Measurements from ENCODE around the gene UVRAG. TPM values are rescaled to one million over a fixed set of nuclear protein-coding genes. Genes with fewer than 3 reads are reported as not detected.
"Not testable (repeated sequence)": the region's sequence is repeated elsewhere in the genome, so short reads cannot be mapped to it uniquely, and the experiment has no call there.

The UVRAG gene
- total and polyA plus RNA-seq, 8 donors: 4.7 to 55.5 (median 20.5) TPM

DNA sequence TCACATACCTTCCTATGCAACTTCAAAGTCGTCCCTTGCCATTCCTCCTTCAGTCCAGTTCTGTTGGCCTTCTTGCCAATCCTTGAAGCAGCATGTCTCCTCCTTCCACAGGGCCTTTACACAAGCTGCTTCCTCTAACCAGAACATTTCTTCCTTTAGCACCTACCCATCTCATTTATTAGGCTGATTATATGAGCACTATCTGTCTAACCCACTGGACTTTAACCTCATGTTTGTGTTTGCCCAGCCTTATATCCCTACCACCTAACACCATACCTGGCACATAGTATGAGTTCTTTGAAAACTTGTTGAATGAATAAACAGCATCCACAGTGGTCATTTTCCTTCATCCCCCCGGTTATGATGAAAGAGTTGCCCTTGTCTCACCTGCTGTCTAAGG is 236.9 kb downstream of the UVRAG start:
- Histone ChIP-seq H3K4me3 (no peak overlapping the region), H3K27ac (no peak overlapping the region), H3K36me3 (peaks cover 0 to 6% (median 0%) of the 10 kb centered on the region in 4 donors), H3K9me3 (no peaks in the 10 kb centered on the region), H3K27me3 (no peaks in the 10 kb centered on the region), H3K4me1 (no peaks in the 10 kb centered on the region)
- intact Hi-C loops (cut with DNase I; ENCODE audit: low total_unique reads): no loop called here
- 84 to 94% (median 93%) methylated on average over 2 of the region's 2 CpGs for WGBS, 5 donors
- TF ChIP-seq, protein P1, sequence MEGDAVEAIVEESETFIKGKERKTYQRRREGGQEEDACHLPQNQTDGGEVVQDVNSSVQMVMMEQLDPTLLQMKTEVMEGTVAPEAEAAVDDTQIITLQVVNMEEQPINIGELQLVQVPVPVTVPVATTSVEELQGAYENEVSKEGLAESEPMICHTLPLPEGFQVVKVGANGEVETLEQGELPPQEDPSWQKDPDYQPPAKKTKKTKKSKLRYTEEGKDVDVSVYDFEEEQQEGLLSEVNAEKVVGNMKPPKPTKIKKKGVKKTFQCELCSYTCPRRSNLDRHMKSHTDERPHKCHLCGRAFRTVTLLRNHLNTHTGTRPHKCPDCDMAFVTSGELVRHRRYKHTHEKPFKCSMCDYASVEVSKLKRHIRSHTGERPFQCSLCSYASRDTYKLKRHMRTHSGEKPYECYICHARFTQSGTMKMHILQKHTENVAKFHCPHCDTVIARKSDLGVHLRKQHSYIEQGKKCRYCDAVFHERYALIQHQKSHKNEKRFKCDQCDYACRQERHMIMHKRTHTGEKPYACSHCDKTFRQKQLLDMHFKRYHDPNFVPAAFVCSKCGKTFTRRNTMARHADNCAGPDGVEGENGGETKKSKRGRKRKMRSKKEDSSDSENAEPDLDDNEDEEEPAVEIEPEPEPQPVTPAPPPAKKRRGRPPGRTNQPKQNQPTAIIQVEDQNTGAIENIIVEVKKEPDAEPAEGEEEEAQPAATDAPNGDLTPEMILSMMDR (IDR thresholded peaks at IDR 0.05): no peak
- no peak for TF ChIP-seq POLR2A (IDR thresholded peaks at IDR 0.05)
- TF ChIP-seq POLR2AphosphoS5 (IDR thresholded peaks at IDR 0.05): no peak
- DNase-seq: no peak

DNA sequence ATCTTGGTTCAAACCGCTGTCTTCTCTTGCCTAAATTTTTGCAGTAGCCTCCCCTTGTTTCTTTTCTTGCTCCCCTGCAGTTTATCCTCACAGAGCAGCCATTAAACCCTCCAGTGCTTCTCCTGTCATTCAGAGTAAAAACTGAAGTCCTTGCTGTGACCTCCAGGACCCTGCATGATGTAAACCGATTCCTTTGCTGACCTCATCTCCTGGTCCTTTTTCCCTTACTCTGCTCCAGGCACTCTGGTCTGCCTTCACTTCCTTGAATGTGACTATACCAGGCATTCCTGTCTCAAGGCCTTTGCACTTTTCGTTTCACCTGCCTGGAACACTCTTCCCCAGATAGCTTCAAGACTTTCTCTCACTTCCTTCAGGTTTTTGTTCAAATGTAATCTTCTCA is 239.3 kb downstream of the UVRAG start:
- DNase-seq: no peak
- no peaks in the 10 kb centered on the region for H3K4me1 ChIP-seq
- TF ChIP-seq POLR2AphosphoS5 (IDR thresholded peaks at IDR 0.05): no peak
- TF ChIP-seq POLR2A (IDR thresholded peaks at IDR 0.05): no peak
- no peak for TF ChIP-seq EP300 (IDR thresholded peaks at IDR 0.05)
- TF ChIP-seq, protein P1 (IDR thresholded peaks at IDR 0.05): no peak
- no peak overlapping the region for H3K4me3 ChIP-seq
- no peaks in the 10 kb centered on the region for H3K27me3 ChIP-seq
- WGBS, 5 donors: 96 to 100% (median 98%) methylated on average over 3 of the region's 3 CpGs
- intact Hi-C loops (cut with DNase I; ENCODE audit: low total_unique reads): no loop called here
- H3K27ac ChIP-seq: no peak overlapping the region
- no peaks in the 10 kb centered on the region for H3K9me3 ChIP-seq
- no peaks in the 10 kb centered on the region for H3K36me3 ChIP-seq

DNA sequence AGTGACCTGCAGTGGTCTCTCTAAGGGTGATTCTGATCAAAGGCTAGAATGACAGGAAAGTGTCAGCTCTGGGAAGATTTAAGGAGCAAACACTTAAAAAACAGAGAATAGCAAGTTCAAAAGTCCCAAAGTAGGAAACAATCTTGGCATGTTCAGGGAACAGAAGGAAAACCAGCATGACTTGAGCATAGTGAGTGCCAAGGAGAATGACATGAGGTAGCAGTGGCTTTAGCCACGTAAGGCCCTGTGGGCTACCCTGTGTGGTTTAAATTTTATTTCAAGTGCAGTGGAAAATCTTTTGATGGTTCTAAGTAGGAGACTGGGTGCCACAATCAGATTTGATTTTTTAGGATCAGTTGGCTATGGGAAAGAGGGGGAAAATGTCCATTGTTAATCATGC is 241.9 kb downstream of the UVRAG start:
- H3K4me3 ChIP-seq: no peak overlapping the region
- no peak for DNase-seq
- no peaks in the 10 kb centered on the region for H3K9me3 ChIP-seq
- H3K36me3 ChIP-seq: peaks cover 0 to 16% (median 8%) of the 10 kb centered on the region in 4 donors
- no peaks in the 10 kb centered on the region for H3K4me1 ChIP-seq
- intact Hi-C loops (cut with DNase I; ENCODE audit: low total_unique reads): no loop called here
- TF ChIP-seq POLR2AphosphoS5 (IDR thresholded peaks at IDR 0.05) (no peak), POLR2A (IDR thresholded peaks at IDR 0.05) (no peak), EP300 (IDR thresholded peaks at IDR 0.05) (no peak)
- TF ChIP-seq, protein P1 (IDR thresholded peaks at IDR 0.05): no peak
- no peaks in the 10 kb centered on the region for H3K27me3 ChIP-seq
- 91 to 98% (median 97%) methylated on average over 1 of the region's 1 CpG for WGBS, 5 donors
- H3K27ac ChIP-seq: no peak overlapping the region

DNA sequence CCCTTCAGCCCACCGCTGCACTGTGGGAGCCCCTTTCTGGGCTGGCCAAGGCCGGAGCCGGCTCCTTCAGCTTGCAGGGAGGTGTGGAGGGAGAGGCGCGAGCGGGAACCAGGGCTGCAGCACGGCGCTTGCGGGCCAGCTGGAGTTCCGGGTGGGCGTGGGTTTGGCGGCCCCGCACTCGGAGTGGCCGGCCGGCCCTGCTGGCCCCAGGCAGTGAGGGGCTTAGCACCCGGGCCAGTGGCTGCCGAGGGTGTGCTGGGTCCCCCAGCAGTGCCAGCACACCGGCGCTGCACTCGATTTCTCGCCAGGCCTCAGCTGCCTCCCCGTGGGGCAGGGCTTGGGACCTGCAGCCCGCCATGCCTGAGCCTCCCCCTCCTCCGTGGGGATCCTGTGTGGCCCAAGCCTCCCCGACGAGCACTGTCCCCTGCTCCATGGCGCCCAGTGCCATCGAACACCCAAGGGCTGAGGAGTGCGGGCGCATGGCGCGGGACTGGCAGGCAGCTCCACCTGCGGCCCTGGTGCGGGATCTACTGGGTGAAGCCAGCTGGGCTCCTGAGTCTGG is 245.5 kb downstream of the UVRAG start:
- H3K4me3 ChIP-seq; H3K27me3 ChIP-seq; H3K9me3 ChIP-seq; H3K27ac ChIP-seq; H3K4me1 ChIP-seq; intact Hi-C loops (cut with DNase I; ENCODE audit: low total_unique reads); DNase-seq: not testable (repeated sequence)
- WGBS, 5 donors: 97 to 99% (median 98%) methylated on average over 14 to 34 of the region's 35 CpGs
- H3K36me3 ChIP-seq: peaks cover 0 to 18% (median 11%) of the 10 kb centered on the region in 4 donors

DNA sequence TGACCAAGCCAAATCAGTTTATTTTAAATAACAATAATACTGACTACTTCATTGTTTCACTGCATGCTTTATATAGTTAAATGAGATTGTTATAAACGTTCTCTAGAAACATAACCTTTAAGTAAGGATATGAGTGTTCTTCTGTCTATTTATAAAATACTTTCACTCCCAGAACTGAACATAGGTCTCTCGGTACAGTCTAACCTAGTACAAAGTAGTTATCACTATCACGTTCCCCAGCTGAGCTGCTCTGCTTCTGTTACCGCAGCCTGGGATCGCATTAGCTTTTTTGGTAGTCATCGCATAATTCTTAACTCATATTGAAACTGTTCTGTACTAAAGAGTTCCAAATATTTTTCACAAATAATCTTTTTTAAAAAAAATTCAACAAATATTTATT is 247.7 kb downstream of the UVRAG start:
- TF ChIP-seq POLR2A (IDR thresholded peaks at IDR 0.05) (no peak), POLR2AphosphoS5 (IDR thresholded peaks at IDR 0.05) (no peak), EP300 (IDR thresholded peaks at IDR 0.05) (no peak)
- TF ChIP-seq, protein P1 (IDR thresholded peaks at IDR 0.05): no peak
- Histone ChIP-seq H3K4me1 (no peaks in the 10 kb centered on the region), H3K9me3 (no peaks in the 10 kb centered on the region), H3K36me3 (peaks cover 0 to 39% (median 32%) of the 10 kb centered on the region in 4 donors), H3K4me3 (no peak overlapping the region), H3K27ac (no peak overlapping the region), H3K27me3 (no peaks in the 10 kb centered on the region)
- DNase-seq: no peak
- intact Hi-C loops (cut with DNase I; ENCODE audit: low total_unique reads): no loop called here
- WGBS, 5 donors: 77 to 90% (median 83%) methylated on average over 6 of the region's 6 CpGs

All from stomach (tissue), 9 donors.